GM12878 (cell line): ENCODE measurements around the gene WDR12. TPM values are rescaled to one million over a fixed set of nuclear protein-coding genes. Genes with fewer than 3 reads are reported as not detected.

Experiments used
- ATF2 ChIP-seq: IDR thresholded peaks from 2 replicates; pipeline ENCODE4 v1.6.1; 2012; ENCODE audit warnings: low read length, inconsistent platforms
- BACH1 ChIP-seq: fragments of 450-650 bp; IDR thresholded peaks from 2 replicates; pipeline ENCODE4 v1.6.1; 2017; ENCODE audit warnings: mild to moderate bottlenecking, borderline replicate concordance
- CEBPB ChIP-seq, 2 experiments: fragments of 150-350 bp in 1 of 2; IDR thresholded peaks; 2 replicates each; pipeline ENCODE4 v1.6.1; 2012 to 2014; ENCODE audit warnings: low read depth in 2 of 2, low read length in 2 of 2, borderline replicate concordance in 1 of 2, inconsistent platforms in 1 of 2
- CHD1 ChIP-seq: IDR thresholded peaks from 2 replicates; pipeline ENCODE4 v1.6.1; 2012; ENCODE audit warnings: low read depth, low read length, improper control_type of control experiment
- EED ChIP-seq: sonication (generic); IDR thresholded peaks from 2 replicates; pipeline ENCODE4 v1.6.1; 2016; ENCODE audit warnings: antibody characterized with exemption, low read depth
- FOXK2 ChIP-seq: fragments of 450-650 bp; IDR thresholded peaks from 2 replicates; pipeline ENCODE4 v1.6.1; 2017; ENCODE audit warnings: mild to moderate bottlenecking, moderate library complexity
- MXI1 ChIP-seq: fragments of 150-350 bp; IDR thresholded peaks from 2 replicates; pipeline ENCODE4 v1.6.1; 2011; ENCODE audit warnings: low read depth, mild to moderate bottlenecking, inconsistent platforms, low read length, improper control_type of control experiment
- MYB ChIP-seq: fragments of 150-350 bp; IDR thresholded peaks from 2 replicates; pipeline ENCODE4 v1.6.1; 2014; ENCODE audit warnings: mild to moderate bottlenecking, low read depth, low read length, borderline replicate concordance
- NR2F1 ChIP-seq: fragments of 450-650 bp; conservative IDR thresholded peaks from 2 replicates; pipeline ENCODE4 v1.6.1; 2017; ENCODE audit warnings: mild to moderate bottlenecking
- PAX8 ChIP-seq: fragments of 450-650 bp; IDR thresholded peaks from 2 replicates; pipeline ENCODE4 v1.6.1; 2017; ENCODE audit warnings: mild to moderate bottlenecking, moderate library complexity
- POU2F2 ChIP-seq: IDR thresholded peaks from 3 replicates; pipeline ENCODE4 v1.6.1; 2011; ENCODE audit warnings: low read depth, mild to moderate bottlenecking, low read length, borderline replicate concordance
- PRDM15 ChIP-seq: fragments of 450-650 bp; formaldehyde crosslinking; IDR thresholded peaks from 2 replicates; pipeline ENCODE4 v1.4.0; 2020; ENCODE audit warnings: mild to moderate bottlenecking, moderate library complexity
- RCOR1 ChIP-seq: conservative IDR thresholded peaks from 2 replicates; pipeline ENCODE4 v1.6.1; 2012; ENCODE audit warnings: low read depth, low read length, improper control_type of control experiment
- RELA ChIP-seq: fragments of 450-650 bp; IDR thresholded peaks from 2 replicates; pipeline ENCODE4 v1.8.0; 2014; ENCODE audit warnings: borderline replicate concordance; ENCODE audit not compliant: partially characterized antibody
- SMAD1 ChIP-seq: fragments of 450-650 bp; IDR thresholded peaks from 2 replicates; pipeline ENCODE4 v1.6.1; 2018; ENCODE audit warnings: mild to moderate bottlenecking, low read depth; ENCODE audit not compliant: partially characterized antibody
- SUPT20H ChIP-seq: IDR thresholded peaks from 2 replicates; pipeline ENCODE4 v1.6.1; 2011; ENCODE audit warnings: low read depth, mild to moderate bottlenecking, low read length, moderate library complexity, borderline replicate concordance; ENCODE audit not compliant: control insufficient read depth
- TAF1 ChIP-seq: IDR thresholded peaks from 2 replicates; pipeline ENCODE4 v1.6.1; 2011; ENCODE audit warnings: mild to moderate bottlenecking, low read depth, low read length, borderline replicate concordance
- TCF7 ChIP-seq: IDR thresholded peaks from 2 replicates; pipeline ENCODE4 v1.6.1; 2014; ENCODE audit warnings: antibody characterized with exemption, borderline replicate concordance
- YBX1 ChIP-seq: fragments of 450-650 bp; IDR thresholded peaks from 2 replicates; pipeline ENCODE4 v1.6.1; 2016; ENCODE audit warnings: antibody characterized with exemption
- ZNF207 ChIP-seq: fragments of 450-650 bp; IDR thresholded peaks from 2 replicates; pipeline ENCODE4 v1.6.1; 2014; ENCODE audit warnings: antibody characterized with exemption, mild to moderate bottlenecking, borderline replicate concordance
- polyA plus RNA-seq, 11 experiments: library from polyadenylated mRNA; depleted of rRNA in 4 of 11; unstranded in 6 of 11; stranded (reverse) in 5 of 11; fragments of >200 nt; fragmentation: Nextera tagmentation in 4 of 11; fragmentation: Illumina TruSeq in 1 of 11; extraction: Ambion mirVana in 4 of 11; extraction: Trizol in 1 of 11; gene quantifications; 1 replicate in 1 of 11; 2 replicates in 10 of 11; pipeline versions ENCODE4 v1.2.1 to v1.2.3, GENCODE V29; 2011 to 2016; ENCODE audit warnings: inconsistent platforms in 2 of 11, missing spikeins in 2 of 11, low read depth in 1 of 11
- total RNA-seq, 4 experiments: library from RNA; depleted of rRNA in 3 of 4; stranded (reverse); fragments of >200 nt in 3 of 4; fragmentation: Illumina TruSeq in 1 of 4; extraction: Trizol in 1 of 4; gene quantifications; 2 replicates each; pipeline versions ENCODE4 v1.2.1 to v1.2.3, GENCODE V29; 2013 to 2021
- TF ChIP-seq, protein P1 (sequence below): fragments of 450-650 bp; IDR thresholded peaks from 2 replicates; pipeline ENCODE4 v1.6.1; 2017; ENCODE audit warnings: mild to moderate bottlenecking, low read depth, inconsistent platforms; ENCODE audit not compliant: poor library complexity, severe bottlenecking
- TF ChIP-seq, protein P2 (sequence below): fragments of 450-650 bp; IDR thresholded peaks from 2 replicates; pipeline ENCODE4 v1.6.1; 2017; ENCODE audit warnings: borderline replicate concordance

The WDR12 gene
- total and polyA plus RNA-seq, 10 of the 15 experiments (the other 5 are each of a cell fraction or from before 2014, with no cell fraction given): 52.9 to 256 (median 108) TPM

DNA sequence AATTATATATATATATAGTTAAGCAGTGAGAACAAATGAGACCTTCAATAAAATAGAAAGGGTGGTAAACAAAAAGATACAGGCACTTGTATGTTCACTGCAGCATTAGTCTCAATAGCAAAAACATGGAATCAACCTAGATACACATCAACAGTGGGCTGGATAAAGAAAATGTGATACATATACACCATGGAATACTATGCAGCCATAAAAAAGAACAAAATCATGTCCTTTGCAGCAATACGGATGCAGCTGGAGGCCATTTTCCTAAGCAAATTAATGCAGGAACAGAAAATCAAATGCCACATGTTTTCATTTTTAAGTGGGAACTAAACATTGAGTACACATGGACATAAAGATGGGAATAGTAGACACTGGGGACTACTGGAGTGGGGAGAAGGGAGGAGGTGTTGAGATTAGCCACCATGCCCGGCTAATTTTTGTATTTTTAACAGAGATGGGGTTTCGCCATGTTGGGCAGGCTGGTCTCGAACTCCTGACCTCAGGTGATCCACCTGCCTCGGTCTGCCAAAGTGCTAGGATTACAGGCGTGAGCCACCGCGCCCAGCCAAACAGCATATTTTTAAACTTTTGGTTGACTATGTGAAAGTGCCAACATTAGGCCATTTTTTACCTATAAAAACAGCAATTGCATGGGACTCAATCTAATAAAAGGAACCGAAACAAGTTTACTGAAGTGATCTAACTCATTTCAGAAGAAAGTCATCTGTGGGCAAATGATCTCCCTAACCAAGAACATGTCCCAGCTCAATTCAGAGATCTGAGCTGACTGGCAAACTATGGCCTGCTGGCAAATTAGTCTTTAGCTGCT, 63.6 kb downstream of the WDR12 start (continued):
- TF ChIP-seq ATF2 (peak; percentile 70; the same call in 1 of the 2 replicates), MXI1 (no peak), RCOR1 (no peak), ZNF207 (no peak), BACH1 (no peak; the same call in 1 of the 2 replicates), CHD1 (no peak), SMAD1 (no peak), POU2F2 (no peak), TAF1 (no peak), YBX1 (no peak), FOXK2 (no peak), EED (0 out of 2 replicates have a peak, but pooled peaks have one; percentile 27), PRDM15 (CRISPR knock-in tag) (no peak), CEBPB (IDR thresholded peaks at IDR 0.05; ENCODE audit: borderline replicate concordance in 1 of 2, low read depth in 2 of 2, low read length in 2 of 2) (no peak), NR2F1 (peak; percentile 58; the same call in 1 of the 2 replicates), TCF7 (no peak), PAX8 (no peak), RELA (no peak), MYB (no peak), SUPT20H (no peak)
- TF ChIP-seq, protein P1, sequence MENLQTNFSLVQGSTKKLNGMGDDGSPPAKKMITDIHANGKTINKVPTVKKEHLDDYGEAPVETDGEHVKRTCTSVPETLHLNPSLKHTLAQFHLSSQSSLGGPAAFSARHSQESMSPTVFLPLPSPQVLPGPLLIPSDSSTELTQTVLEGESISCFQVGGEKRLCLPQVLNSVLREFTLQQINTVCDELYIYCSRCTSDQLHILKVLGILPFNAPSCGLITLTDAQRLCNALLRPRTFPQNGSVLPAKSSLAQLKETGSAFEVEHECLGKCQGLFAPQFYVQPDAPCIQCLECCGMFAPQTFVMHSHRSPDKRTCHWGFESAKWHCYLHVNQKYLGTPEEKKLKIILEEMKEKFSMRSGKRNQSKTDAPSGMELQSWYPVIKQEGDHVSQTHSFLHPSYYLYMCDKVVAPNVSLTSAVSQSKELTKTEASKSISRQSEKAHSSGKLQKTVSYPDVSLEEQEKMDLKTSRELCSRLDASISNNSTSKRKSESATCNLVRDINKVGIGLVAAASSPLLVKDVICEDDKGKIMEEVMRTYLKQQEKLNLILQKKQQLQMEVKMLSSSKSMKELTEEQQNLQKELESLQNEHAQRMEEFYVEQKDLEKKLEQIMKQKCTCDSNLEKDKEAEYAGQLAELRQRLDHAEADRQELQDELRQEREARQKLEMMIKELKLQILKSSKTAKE: peak; percentile 85
- TF ChIP-seq, protein P2, sequence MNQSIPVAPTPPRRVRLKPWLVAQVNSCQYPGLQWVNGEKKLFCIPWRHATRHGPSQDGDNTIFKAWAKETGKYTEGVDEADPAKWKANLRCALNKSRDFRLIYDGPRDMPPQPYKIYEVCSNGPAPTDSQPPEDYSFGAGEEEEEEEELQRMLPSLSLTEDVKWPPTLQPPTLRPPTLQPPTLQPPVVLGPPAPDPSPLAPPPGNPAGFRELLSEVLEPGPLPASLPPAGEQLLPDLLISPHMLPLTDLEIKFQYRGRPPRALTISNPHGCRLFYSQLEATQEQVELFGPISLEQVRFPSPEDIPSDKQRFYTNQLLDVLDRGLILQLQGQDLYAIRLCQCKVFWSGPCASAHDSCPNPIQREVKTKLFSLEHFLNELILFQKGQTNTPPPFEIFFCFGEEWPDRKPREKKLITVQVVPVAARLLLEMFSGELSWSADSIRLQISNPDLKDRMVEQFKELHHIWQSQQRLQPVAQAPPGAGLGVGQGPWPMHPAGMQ: no peak
